Measurements from ENCODE around the gene MOV10L1. TPM values are rescaled to one million over a fixed set of nuclear protein-coding genes. Genes with fewer than 3 reads are reported as not detected.

Gene MOV10L1
- total and polyA plus RNA-seq, 9 donors: 0.94 to 6.3 (median 2.0) TPM

- TF ChIP-seq POLR2A (IDR thresholded peaks at IDR 0.05): no peak
- TF ChIP-seq CTCF (IDR thresholded peaks at IDR 0.05): no peak
- TF ChIP-seq EP300 (IDR thresholded peaks at IDR 0.05): no peak
- Histone ChIP-seq H3K9me3 (no peaks in the 10 kb centered on the region), H3K4me3 (no peak overlapping the region), H3K4me1 (ENCODE audit: insufficient read depth) (peaks cover 5% of the 10 kb centered on the region), H3K36me3 (no peaks in the 10 kb centered on the region), H3K27ac (no peak overlapping the region), H3K27me3 (no peaks in the 10 kb centered on the region)
- intact Hi-C loops (cut with DNase I): no loop called here
- peak in 2 of 5 donors; percentile 20 to 33 for DNase-seq
- 78 to 83% (median 82%) methylated on average over 13 of the region's 13 CpGs for WGBS, 3 donors
These were observed 82.2 kb downstream of the MOV10L1 start for GRCh38 chr22:50171965-50172421.

- Histone ChIP-seq H3K27ac (no peak overlapping the region), H3K4me1 (ENCODE audit: insufficient read depth) (peaks cover 5% of the 10 kb centered on the region), H3K4me3 (no peak overlapping the region), H3K27me3 (no peaks in the 10 kb centered on the region), H3K9me3 (no peaks in the 10 kb centered on the region), H3K36me3 (no peaks in the 10 kb centered on the region)
- 78 to 88% (median 87%) methylated on average over 26 of the region's 26 CpGs for WGBS, 3 donors
- intact Hi-C loops (cut with DNase I): no loop called here
- TF ChIP-seq POLR2A (IDR thresholded peaks at IDR 0.05): no peak
- DNase-seq: peak in 2 of 5 donors; percentile 19 to 28
These were observed 83.6 kb downstream of the MOV10L1 start for GRCh38 chr22:50173311-50173982.

DNA sequence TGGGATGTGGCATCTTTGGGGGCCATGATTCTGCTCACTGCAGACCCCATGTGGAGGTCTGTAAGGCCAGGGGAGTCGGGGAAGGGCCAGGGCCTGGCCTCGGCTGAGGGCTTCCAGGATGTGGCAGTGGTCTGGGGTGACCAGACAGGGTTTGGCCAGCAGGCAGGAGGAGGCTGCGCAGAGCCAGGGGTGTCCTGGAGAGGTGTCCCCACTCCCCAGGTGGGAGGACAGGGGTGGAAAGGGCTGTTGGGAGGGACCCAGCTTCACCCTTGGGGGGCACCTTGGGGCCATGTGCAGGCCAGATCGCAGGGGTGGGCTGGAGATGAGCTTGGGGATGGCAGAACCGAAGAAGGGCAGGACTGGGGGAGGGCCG, 84.2 kb downstream of the MOV10L1 start:
- TF ChIP-seq POLR2A (IDR thresholded peaks at IDR 0.05): no peak
- no peak for TF ChIP-seq EP300 (IDR thresholded peaks at IDR 0.05)
- TF ChIP-seq CTCF (IDR thresholded peaks at IDR 0.05): no peak
- no peak for DNase-seq
- WGBS, 3 donors: 84 to 100% (median 92%) methylated on average over 6 of the region's 6 CpGs
- Histone ChIP-seq H3K27ac (no peak overlapping the region), H3K4me1 (ENCODE audit: insufficient read depth) (peaks cover 5% of the 10 kb centered on the region), H3K4me3 (no peak overlapping the region), H3K9me3 (no peaks in the 10 kb centered on the region), H3K27me3 (no peaks in the 10 kb centered on the region), H3K36me3 (no peaks in the 10 kb centered on the region)
- intact Hi-C loops (cut with DNase I): no loop called here

- no peaks in the 10 kb centered on the region for H3K9me3 ChIP-seq
- peaks cover 4% of the 10 kb centered on the region for H3K4me1 ChIP-seq (ENCODE audit: insufficient read depth)
- no peak overlapping the region for H3K4me3 ChIP-seq
- DNase-seq: peak in 2 of 5 donors; percentile 21 to 31
- no peak overlapping the region for H3K27ac ChIP-seq
- H3K36me3 ChIP-seq: no peaks in the 10 kb centered on the region
- no peaks in the 10 kb centered on the region for H3K27me3 ChIP-seq
- 86 to 92% (median 91%) methylated on average over 18 to 27 of the region's 27 CpGs for WGBS, 3 donors
- TF ChIP-seq POLR2A (IDR thresholded peaks at IDR 0.05): no peak
- no peak for TF ChIP-seq CTCF (IDR thresholded peaks at IDR 0.05)
- no peak for TF ChIP-seq EP300 (IDR thresholded peaks at IDR 0.05)
- intact Hi-C loops (cut with DNase I): no loop called here
These were observed 84.8 kb downstream of the MOV10L1 start for GRCh38 chr22:50174382-50175190.

DNA sequence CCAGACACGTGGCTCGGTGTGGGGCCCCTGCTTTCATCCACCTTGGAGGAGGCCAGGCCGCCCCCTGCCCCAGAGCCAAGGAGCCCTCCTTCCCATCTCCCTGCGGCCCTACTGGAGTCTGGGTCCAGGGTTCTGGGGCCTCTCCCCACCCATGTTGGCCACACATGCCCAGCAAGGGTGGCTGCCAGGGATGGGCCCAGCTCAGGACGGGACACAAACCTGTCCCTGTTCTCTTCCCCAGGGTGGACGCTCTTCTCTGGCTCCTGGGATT, 85.3 kb downstream of the MOV10L1 start:
- Histone ChIP-seq H3K27ac (no peak overlapping the region), H3K9me3 (no peaks in the 10 kb centered on the region), H3K27me3 (no peaks in the 10 kb centered on the region), H3K4me3 (no peak overlapping the region), H3K4me1 (ENCODE audit: insufficient read depth) (peaks cover 4% of the 10 kb centered on the region), H3K36me3 (no peaks in the 10 kb centered on the region)
- DNase-seq: no peak
- WGBS, 3 donors: 83 to 89% (median 85%) methylated on average over 6 of the region's 6 CpGs
- intact Hi-C loops (cut with DNase I): no loop called here
- TF ChIP-seq EP300 (IDR thresholded peaks at IDR 0.05): no peak
